Stimulated activated CD4-positive, alpha-beta T cell treated with anti-CD3 and anti-CD28 coated beads, Interleukin-1b, Interleukin-23, amount 100 ng/mL, for 4 hours (primary cell): ENCODE results near the gene PRCC.
A peak's percentile ranks its signal among the peaks of the same experiment; 100 is the strongest.

Source experiments
- DNase-seq, 2 donors: peaks; one replicate each; pipeline ENCODE4 v3.0.0-alpha.2; 2020; ENCODE audit warnings: low read depth in 2 of 2

PRCC gene

GRCh38 chr1:156796340-156797097 is 29.2 kb downstream of the PRCC start:
- DNase-seq, result no peak

- peak in 1 of 2 donors; percentile 58 for DNase-seq
Measured at GRCh38 chr1:156797212-156797871, 30.0 kb downstream of the PRCC start.

- no peak for DNase-seq
Measured at GRCh38 chr1:156801409-156802121, 34.2 kb downstream of the PRCC start.

GRCh38 chr1:156802421-156802935 is 35.1 kb downstream of the PRCC start:
- no peak for DNase-seq

GRCh38 chr1:156803086-156803851 is 35.9 kb downstream of the PRCC start:
- no peak for DNase-seq

- no peak for DNase-seq
Measured at GRCh38 chr1:156804026-156804425, 36.7 kb downstream of the PRCC start.

GRCh38 chr1:156804572-156805243 is 37.4 kb downstream of the PRCC start:
- DNase-seq, result no peak

- no peak for DNase-seq
Measured at GRCh38 chr1:156805766-156806511, 38.6 kb downstream of the PRCC start.

- no peak for DNase-seq
Measured at GRCh38 chr1:156806512-156807440, 39.4 kb downstream of the PRCC start.

- no peak for DNase-seq
Measured at GRCh38 chr1:156807627-156808026, 40.3 kb downstream of the PRCC start.

GRCh38 chr1:156808186-156809030 is 41.1 kb downstream of the PRCC start:
- DNase-seq, result no peak

- no peak for DNase-seq
Measured at GRCh38 chr1:156809281-156809680, 41.9 kb downstream of the PRCC start.

GRCh38 chr1:156809711-156810366 is 42.5 kb downstream of the PRCC start:
- no peak for DNase-seq

- no peak for DNase-seq
Measured at GRCh38 chr1:156811168-156811567, 43.8 kb downstream of the PRCC start.

GRCh38 chr1:156812293-156812990 is 45.1 kb downstream of the PRCC start:
- no peak for DNase-seq

- no peak for DNase-seq
Measured at GRCh38 chr1:156813298-156813697, 46.0 kb downstream of the PRCC start.
